T-helper 17 cell (primary cell): ENCODE results near the gene PITPNC1. TPM values are rescaled to one million over a fixed set of nuclear protein-coding genes. Genes with fewer than 3 reads are reported as not detected.
"Not testable (repeated sequence)": the region's sequence is repeated elsewhere in the genome, so short reads cannot be mapped to it uniquely, and the experiment has no call there.

Experiments used
- ATAC-seq: fragments of 150-1000 bp; cut with Tn5 transposase; 2 replicates; pipeline ENCODE4 v1.10.0; 2021; ENCODE audit warnings: mild to moderate bottlenecking, moderate library complexity
- DNase-seq, 3 donors: peaks; one replicate each; pipeline versions ENCODE4 v3.0.0 to v3.0.0-alpha.2; 2020 to 2021
- H3K9me3 ChIP-seq: one replicate; pipeline ENCODE4 v1.7.0; 2013; ENCODE audit warnings: low read length, mild to moderate bottlenecking; ENCODE audit not compliant: control insufficient read depth, poor library complexity, severe bottlenecking
- H3K27ac Mint-ChIP-seq: one replicate; pipeline ENCODE4 v1.8.0; 2022; ENCODE audit warnings: mild to moderate bottlenecking, moderate library complexity, mixed read lengths
- H3K27me3 Mint-ChIP-seq: one replicate; pipeline ENCODE4 v1.8.0; 2022; ENCODE audit warnings: mixed read lengths
- H3K36me3 Mint-ChIP-seq: one replicate; pipeline ENCODE4 v1.8.0; 2022; ENCODE audit warnings: low read depth, mixed read lengths
- H3K4me1 Mint-ChIP-seq: one replicate; pipeline ENCODE4 v1.8.0; 2022; ENCODE audit warnings: mild to moderate bottlenecking, mixed read lengths
- H3K4me3 Mint-ChIP-seq: one replicate; pipeline ENCODE4 v1.8.0; 2022; ENCODE audit warnings: mild to moderate bottlenecking, moderate library complexity, mixed read lengths
- total RNA-seq, 4 donors: library from RNA in 2 of 4; stranded (reverse) in 2 of 4; gene quantifications; one replicate each; pipeline ENCODE4 v1.2.3 and lab custom pipeline; 2022 to 2026

The PITPNC1 gene
- total RNA-seq, 2 donors from 2014 or later: 72.9 to 82.0 TPM

DNA sequence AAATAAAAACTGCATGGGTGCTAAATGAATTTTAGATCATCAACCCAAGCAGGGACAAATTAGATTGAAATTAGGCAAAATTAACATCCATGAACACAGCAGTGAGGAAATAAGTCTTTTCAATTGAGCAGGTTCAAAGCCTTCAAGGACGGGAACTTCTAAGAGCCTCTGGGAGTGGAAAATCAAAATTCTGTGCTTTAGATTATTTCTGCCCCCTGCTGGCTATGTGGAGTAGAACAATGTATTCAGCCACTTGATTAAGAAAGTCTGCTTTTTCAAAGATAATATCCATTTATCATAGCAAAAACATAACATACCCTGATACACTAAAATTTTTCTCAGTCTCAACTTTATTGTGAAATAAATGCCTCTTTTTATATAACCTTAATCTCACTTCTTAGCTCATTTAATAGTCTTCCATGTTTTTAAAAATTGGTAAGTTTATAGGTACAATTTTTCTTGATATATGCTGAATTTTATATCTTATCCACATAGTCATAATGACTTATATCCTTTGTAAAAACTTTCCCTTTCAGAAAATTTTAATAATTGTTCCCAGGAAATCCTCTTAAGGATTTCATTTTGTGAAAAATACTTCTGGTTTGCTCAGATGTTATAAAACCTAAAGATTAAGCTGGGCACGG, 312.6 kb downstream of the PITPNC1 start:
- Mint-ChIP-seq H3K27ac (no peak overlapping the region), H3K36me3 (peaks cover 9% of the 10 kb centered on the region), H3K4me1 (peaks cover 2% of the 10 kb centered on the region), H3K4me3 (no peak overlapping the region), H3K27me3 (no peaks in the 10 kb centered on the region)
- no peaks in the 10 kb centered on the region for H3K9me3 ChIP-seq
- ATAC-seq (peak; percentile 65), DNase-seq (peak in 1 of 3 donors; percentile 30)

DNA sequence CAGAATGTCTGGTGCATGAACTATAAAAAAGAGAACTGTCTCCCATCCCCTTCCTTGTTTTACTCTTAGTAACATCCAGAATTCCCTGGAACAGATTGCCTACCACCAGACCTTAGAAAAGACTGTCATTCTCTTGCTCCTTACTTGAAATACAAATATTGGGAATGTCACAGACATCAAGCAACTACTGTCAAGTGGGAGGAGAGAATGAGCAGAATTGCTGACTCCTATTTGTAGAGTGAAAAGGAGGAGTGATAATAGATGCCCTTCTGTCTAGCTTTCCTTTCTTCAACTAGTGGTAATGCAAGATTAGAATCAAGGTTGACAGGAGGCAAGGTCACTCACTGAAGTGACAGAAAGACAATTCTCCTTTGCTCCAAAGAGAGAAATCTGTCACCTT, 316.7 kb downstream of the PITPNC1 start:
- DNase-seq: no peak
- H3K4me3 Mint-ChIP-seq: no peak overlapping the region
- no peak overlapping the region for H3K27ac Mint-ChIP-seq
- no peaks in the 10 kb centered on the region for H3K9me3 ChIP-seq
- peaks cover 3% of the 10 kb centered on the region for H3K4me1 Mint-ChIP-seq
- ATAC-seq: no peak
- H3K36me3 Mint-ChIP-seq: peaks cover 5% of the 10 kb centered on the region
- H3K27me3 Mint-ChIP-seq: no peaks in the 10 kb centered on the region

DNA sequence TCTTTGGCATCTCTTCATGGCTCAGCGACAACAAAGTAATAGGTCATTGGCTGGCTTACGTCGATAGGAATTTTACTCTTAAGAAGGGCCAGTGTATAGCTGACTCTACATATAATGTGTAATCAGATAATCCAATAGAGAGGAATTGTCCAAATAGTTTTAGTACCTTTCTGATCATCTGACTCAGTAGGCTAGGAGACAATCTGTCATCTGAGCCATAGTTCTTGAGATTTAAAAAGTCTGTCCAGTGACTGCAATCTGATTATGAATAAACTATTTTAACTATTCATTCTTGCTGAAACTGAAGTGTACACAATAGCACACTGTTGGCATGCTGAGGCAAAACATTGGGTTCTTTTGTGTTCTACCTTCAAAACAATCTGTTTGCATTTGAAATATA, 319.3 kb downstream of the PITPNC1 start:
- Mint-ChIP-seq H3K27ac (no peak overlapping the region), H3K36me3 (peaks cover 5% of the 10 kb centered on the region), H3K4me1 (peaks cover 4% of the 10 kb centered on the region), H3K27me3 (no peaks in the 10 kb centered on the region), H3K4me3 (no peak overlapping the region)
- H3K9me3 ChIP-seq: no peaks in the 10 kb centered on the region
- DNase-seq (no peak), ATAC-seq (no peak)

DNA sequence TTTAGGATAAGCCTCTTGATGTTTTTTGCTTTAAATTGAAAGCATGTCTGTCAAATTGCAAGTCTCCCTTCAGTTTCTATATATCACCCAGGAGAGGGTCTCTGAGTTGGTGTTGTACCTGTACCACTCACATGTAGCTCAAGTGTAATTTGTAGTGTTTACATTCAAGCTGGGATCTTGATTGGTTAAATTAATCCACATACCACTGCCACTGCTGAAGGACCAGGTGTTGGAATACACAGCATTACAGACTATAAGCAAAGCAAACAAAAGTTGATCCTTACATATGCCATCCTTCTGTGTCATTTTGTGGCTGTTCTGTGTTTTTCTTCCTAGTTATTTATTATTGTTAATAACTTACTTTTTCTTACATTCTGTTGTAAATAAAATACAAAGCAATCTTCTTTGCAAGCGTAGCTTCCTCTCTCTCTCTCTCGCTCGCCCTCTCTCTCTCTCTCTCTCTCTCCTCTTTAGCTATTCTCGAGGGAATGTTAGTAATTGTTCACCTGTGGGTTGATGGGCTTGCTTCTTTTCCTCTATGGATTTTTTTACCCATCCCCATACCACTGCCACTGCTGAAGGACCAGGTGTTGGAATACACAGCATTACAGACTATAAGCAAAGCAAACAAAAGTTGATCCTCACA, 319.9 kb downstream of the PITPNC1 start:
- H3K27me3 Mint-ChIP-seq: no peaks in the 10 kb centered on the region

DNA sequence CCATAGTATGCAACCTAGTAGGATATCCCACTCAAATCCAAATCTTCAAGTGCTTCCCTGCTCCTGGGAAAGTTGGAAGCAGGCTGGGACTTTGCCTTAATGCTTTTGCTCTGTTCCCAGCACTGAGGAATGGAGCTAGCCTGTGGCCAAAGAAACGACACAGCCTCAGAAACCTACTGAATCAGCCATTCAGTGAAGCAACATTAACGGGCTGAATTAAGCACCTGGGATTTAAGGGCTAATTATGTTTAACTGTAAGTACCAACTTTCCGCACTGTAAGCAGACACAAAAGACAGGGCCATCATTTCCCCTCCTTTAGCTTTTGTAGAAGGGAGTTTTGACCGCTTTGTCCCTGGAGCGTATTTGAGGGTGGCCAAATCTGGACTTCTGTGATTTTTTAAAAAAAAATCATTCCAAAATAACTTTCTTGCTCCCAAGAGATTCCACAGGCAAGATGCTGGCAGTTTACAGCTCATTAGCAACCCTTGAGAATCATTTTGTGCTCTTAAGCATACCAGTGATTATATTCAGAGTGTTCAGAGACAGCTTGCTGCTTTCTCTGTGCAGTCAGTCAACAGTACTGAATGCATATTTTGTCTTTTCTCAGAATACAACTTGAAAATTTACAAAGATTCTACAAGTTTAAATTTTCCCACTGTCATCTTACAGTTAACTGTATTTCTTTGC, 323.1 kb downstream of the PITPNC1 start:
- no peak for ATAC-seq
- H3K36me3 Mint-ChIP-seq: no peaks in the 10 kb centered on the region
- H3K9me3 ChIP-seq: no peaks in the 10 kb centered on the region
- no peak overlapping the region for H3K27ac Mint-ChIP-seq
- H3K4me1 Mint-ChIP-seq: peaks cover 4% of the 10 kb centered on the region
- no peaks in the 10 kb centered on the region for H3K27me3 Mint-ChIP-seq
- H3K4me3 Mint-ChIP-seq: no peak overlapping the region
- DNase-seq: no peak

More for the DNA sequence above, 319.9 kb downstream of the PITPNC1 start:
- Mint-ChIP-seq H3K36me3 (peaks cover 5% of the 10 kb centered on the region), H3K4me1 (peaks cover 4% of the 10 kb centered on the region), H3K4me3 (peak overlapping the region; percentile 52), H3K27ac (no peak overlapping the region)
- no peak for DNase-seq
- no peaks in the 10 kb centered on the region for H3K9me3 ChIP-seq
- ATAC-seq: no peak

DNA sequence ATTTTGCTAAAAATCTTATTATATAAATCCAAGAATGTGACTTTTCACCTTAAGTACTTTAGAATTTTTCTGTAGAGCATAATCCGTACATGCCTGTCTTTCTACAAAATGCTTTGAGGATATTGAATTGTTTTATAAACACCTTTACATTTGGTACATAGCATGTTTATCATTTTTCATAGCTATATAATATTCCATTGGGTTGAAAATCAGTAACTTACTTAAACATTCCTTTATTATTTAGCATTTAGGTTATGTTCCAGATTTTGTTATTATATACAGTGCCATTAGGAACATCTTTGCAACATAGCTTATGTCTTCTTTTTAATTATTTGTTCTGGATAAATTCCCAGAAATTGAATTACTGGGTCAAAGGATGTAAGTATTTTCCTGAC, 323.6 kb downstream of the PITPNC1 start:
- H3K4me1 Mint-ChIP-seq: peaks cover 4% of the 10 kb centered on the region
- H3K4me3 Mint-ChIP-seq: no peak overlapping the region
- no peaks in the 10 kb centered on the region for H3K9me3 ChIP-seq
- no peak for DNase-seq
- ATAC-seq: no peak
- H3K27ac Mint-ChIP-seq: no peak overlapping the region
- H3K27me3 Mint-ChIP-seq: no peaks in the 10 kb centered on the region
- no peaks in the 10 kb centered on the region for H3K36me3 Mint-ChIP-seq

DNA sequence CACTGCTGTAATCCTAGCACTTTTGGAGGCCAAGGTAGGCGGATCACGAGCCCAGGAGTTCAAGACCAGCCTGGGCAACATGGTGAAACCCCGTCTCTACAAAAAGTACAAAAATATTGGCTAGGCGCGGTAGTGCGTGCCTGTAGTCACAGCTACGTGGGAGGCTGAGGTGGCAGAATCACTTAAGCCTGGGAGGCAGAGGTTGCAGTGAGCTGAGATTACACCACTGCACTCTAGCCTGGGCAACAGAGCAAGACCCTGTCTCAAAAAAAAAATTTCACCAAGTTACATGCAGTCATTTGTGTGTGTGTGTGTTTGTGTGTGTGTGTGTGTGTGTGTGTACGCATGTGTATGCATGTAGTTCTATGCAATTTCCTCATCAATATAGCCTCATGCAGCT, 325.8 kb downstream of the PITPNC1 start:
- not testable (repeated sequence) for H3K27ac Mint-ChIP-seq, H3K9me3 ChIP-seq, ATAC-seq, H3K4me3 Mint-ChIP-seq, H3K27me3 Mint-ChIP-seq, H3K36me3 Mint-ChIP-seq, DNase-seq, H3K4me1 Mint-ChIP-seq

DNA sequence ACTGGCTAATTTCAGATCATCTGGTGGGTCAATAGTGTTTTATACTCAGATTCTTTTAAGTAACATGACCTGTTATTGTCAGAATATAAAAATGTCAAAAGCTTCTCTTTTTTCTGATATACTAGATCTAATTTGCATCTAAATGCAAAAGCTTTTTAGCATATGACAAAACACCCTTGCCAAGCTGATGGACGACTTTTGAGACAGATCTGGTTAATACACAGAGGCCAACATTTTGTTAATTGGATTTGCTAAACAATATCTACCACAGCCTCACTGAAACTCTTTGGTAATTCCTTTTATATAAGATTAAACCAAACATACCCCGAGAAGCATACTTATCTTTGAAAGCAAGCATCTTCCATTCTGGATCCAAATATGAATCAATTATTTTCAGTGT, 330.4 kb downstream of the PITPNC1 start:
- H3K4me3 Mint-ChIP-seq: no peak overlapping the region
- H3K36me3 Mint-ChIP-seq: peaks cover 2% of the 10 kb centered on the region
- H3K4me1 Mint-ChIP-seq: no peaks in the 10 kb centered on the region
- H3K27ac Mint-ChIP-seq: no peak overlapping the region
- no peaks in the 10 kb centered on the region for H3K9me3 ChIP-seq
- H3K27me3 Mint-ChIP-seq: no peaks in the 10 kb centered on the region
- DNase-seq (no peak), ATAC-seq (no peak)

DNA sequence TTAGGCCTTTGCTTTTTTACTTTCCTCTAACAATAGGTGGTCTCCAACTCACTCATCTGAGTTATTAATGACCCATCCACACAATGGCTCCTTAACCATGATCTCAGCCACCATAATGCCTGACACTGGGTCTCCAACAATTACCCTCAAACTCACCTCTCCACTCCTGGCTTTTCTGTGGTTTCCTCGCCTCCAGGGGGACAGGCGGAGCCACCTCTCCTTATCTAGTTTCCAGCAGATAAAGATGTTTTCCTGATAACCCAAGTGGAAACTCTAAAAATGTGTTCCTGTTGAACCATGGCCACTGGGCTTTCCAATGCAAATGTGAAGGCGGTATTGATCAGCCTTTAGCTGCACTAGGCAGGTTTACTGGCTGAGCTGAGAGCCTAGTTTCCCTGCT, 331.3 kb downstream of the PITPNC1 start:
- H3K36me3 Mint-ChIP-seq: peaks cover 2% of the 10 kb centered on the region
- H3K9me3 ChIP-seq: no peaks in the 10 kb centered on the region
- no peak overlapping the region for H3K4me3 Mint-ChIP-seq
- ATAC-seq: no peak
- no peak overlapping the region for H3K27ac Mint-ChIP-seq
- H3K27me3 Mint-ChIP-seq: no peaks in the 10 kb centered on the region
- no peak for DNase-seq
- no peaks in the 10 kb centered on the region for H3K4me1 Mint-ChIP-seq

DNA sequence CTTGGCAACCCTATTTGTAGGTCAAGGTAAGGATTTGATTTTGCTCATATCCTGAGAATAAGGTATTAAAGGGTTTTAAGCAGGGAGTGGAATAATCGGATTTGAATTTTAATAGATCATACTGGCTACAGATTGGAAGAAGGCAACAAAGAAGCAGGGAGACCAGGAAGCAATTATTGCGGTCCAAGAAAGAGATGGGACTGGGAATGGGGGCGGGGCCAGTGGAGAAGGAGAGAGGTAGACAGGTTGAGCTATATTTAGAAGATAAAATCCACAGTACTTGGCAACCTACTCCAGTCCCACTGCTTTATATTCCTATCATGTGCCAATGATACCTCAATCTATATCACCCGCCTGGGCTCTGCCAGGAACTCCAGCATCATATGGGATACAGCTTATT, 334.8 kb downstream of the PITPNC1 start:
- H3K27ac Mint-ChIP-seq: no peak overlapping the region
- no peak for ATAC-seq
- no peaks in the 10 kb centered on the region for H3K9me3 ChIP-seq
- no peak for DNase-seq
- no peak overlapping the region for H3K4me3 Mint-ChIP-seq
- H3K36me3 Mint-ChIP-seq: peaks cover 2% of the 10 kb centered on the region
- H3K27me3 Mint-ChIP-seq: no peaks in the 10 kb centered on the region
- no peaks in the 10 kb centered on the region for H3K4me1 Mint-ChIP-seq

DNA sequence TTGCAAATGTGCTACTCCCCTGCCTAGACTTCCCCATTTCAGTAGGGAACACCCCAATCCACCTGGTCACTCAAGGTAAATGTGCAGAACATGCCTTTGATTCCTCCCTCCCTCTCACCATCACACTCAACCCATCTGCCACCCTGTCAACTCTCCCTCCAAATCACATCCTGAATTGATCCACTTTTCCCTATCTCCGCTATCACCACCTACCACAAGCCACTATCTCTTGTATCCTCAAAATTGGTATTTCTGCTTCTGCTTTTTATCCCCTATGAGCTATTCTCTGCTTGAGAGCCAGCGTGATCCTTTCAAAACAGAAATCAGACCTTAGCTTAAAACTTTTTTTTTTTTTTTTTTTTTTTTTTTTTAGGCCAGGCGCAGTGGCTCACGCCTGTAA, 335.3 kb downstream of the PITPNC1 start:
- ATAC-seq (no peak), DNase-seq (no peak)
- Mint-ChIP-seq H3K36me3 (peaks cover 2% of the 10 kb centered on the region), H3K4me3 (no peak overlapping the region), H3K4me1 (peaks cover 2% of the 10 kb centered on the region), H3K27ac (no peak overlapping the region), H3K27me3 (no peaks in the 10 kb centered on the region)
- no peaks in the 10 kb centered on the region for H3K9me3 ChIP-seq

DNA sequence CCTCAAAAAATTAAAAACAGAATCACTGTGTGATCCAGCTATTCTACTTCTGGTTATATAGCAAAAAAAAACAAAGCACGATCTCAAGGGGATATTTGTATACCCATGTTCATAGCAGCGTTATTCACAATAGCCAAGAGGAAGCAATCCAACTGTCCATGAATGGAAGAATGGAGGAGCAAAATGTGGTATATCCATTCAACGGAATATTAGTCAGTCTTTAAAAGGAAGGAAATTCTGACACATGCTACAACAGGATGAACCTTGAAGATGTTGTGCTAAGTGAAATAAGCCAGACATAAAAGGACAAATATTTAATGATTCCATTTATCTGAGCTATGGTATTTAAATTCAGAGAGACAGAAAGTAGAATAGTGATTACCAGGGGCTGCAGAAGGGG, 336.1 kb downstream of the PITPNC1 start:
- Mint-ChIP-seq H3K4me1 (peaks cover 9% of the 10 kb centered on the region), H3K27me3 (no peaks in the 10 kb centered on the region), H3K27ac (no peak overlapping the region), H3K4me3 (no peak overlapping the region), H3K36me3 (peaks cover 7% of the 10 kb centered on the region)
- ATAC-seq: no peak
- H3K9me3 ChIP-seq: no peaks in the 10 kb centered on the region
- no peak for DNase-seq

DNA sequence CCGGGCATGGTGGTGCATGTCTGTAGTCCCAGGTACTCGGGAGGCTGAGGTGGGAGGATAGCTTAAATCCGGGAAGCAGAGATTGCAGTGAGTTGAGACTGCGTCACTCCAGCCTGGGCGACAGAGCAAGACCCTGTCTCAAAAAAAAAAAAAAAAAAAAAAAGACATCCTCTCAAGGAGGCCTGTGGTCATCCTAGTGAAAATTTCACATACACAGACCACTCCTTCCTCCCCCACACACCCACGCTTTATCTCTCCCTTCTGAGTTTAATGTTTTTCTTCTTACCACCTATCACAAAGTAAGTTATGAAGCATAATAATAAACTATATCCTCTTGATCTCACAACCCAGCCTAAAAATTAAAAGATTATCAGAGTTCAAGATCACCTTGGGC, 339.3 kb downstream of the PITPNC1 start:
- ATAC-seq: no peak
- H3K4me3 Mint-ChIP-seq: no peak overlapping the region
- peak overlapping the region; percentile 100 for H3K27ac Mint-ChIP-seq
- no peak for DNase-seq
- H3K9me3 ChIP-seq: no peaks in the 10 kb centered on the region
- peaks cover 7% of the 10 kb centered on the region for H3K36me3 Mint-ChIP-seq
- H3K27me3 Mint-ChIP-seq: no peaks in the 10 kb centered on the region
- H3K4me1 Mint-ChIP-seq: peaks cover 12% of the 10 kb centered on the region
